ENCODE measurements around the gene NFIX. TPM values are rescaled to one million over a fixed set of nuclear protein-coding genes. Genes with fewer than 3 reads are reported as not detected.

NFIX gene
- total RNA-seq, 1 donor from 2014 or later, result 5.8 TPM

- H3K4me3 ChIP-seq (ENCODE audit: low read depth, low read length), result no peak overlapping the region
- TF ChIP-seq CTCF (IDR thresholded peaks at IDR 0.05; ENCODE audit: insufficient read depth, low read length, severe bottlenecking), result no peak
- DNase-seq (ENCODE audit: low read depth), result no peak
- peak; percentile 18 for FAIRE-seq
- no peaks in the 10 kb centered on the region for H3K27me3 ChIP-seq (ENCODE audit: control insufficient read depth, insufficient read depth, low read length)
- no peaks in the 10 kb centered on the region for H3K36me3 ChIP-seq (ENCODE audit: control insufficient read depth, insufficient read depth, low read length)
Observed at GRCh38 chr19:13062317-13062716, 67.0 kb downstream of the NFIX start.

DNA sequence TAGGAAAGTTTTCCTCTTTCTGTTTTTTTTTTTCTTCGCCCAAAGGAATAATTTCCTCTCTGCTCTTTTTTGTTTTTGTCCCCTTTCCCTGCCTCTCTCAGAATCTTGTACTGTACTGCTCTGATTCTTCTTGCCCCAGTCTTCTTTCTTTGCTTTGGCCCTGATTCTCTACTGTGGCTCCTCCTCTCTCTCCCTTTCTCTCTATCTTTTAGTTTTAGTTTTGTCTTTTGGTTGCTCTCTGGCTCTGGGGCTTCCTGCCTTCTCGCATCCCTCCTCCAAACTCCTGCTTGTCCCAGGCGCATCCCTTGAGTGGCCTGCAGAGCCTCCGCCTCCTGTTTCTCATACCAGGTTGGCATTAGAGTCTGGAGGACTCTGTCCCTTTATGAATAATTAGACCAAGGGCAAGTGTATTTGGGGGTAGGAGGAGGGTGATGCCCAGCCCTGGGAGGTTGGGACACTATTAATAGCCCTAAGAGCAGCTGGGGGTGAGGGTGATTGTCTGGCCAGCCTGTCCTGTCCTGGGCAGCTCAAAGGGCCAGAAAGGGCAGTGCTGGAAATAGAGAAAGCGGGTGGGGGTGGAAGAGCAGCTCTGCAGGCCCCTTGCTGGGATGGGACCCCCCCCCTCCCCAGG is 68.3 kb downstream of the NFIX start:
- no peak overlapping the region for H3K4me3 ChIP-seq (ENCODE audit: low read depth, low read length)
- no peak for TF ChIP-seq CTCF (IDR thresholded peaks at IDR 0.05; ENCODE audit: insufficient read depth, low read length, severe bottlenecking)
- FAIRE-seq, result no peak
- no peaks in the 10 kb centered on the region for H3K36me3 ChIP-seq (ENCODE audit: control insufficient read depth, insufficient read depth, low read length)
- no peak for DNase-seq (ENCODE audit: low read depth)
- H3K27me3 ChIP-seq (ENCODE audit: control insufficient read depth, insufficient read depth, low read length), result no peaks in the 10 kb centered on the region

GRCh38 chr19:13064092-13064489 is 68.8 kb downstream of the NFIX start:
- Histone ChIP-seq H3K36me3 (ENCODE audit: control insufficient read depth, insufficient read depth, low read length) (no peaks in the 10 kb centered on the region), H3K27me3 (ENCODE audit: control insufficient read depth, insufficient read depth, low read length) (no peaks in the 10 kb centered on the region), H3K4me3 (ENCODE audit: low read depth, low read length) (no peak overlapping the region)
- FAIRE-seq (no peak), DNase-seq (ENCODE audit: low read depth) (no peak)
- TF ChIP-seq CTCF (IDR thresholded peaks at IDR 0.05; ENCODE audit: insufficient read depth, low read length, severe bottlenecking), result no peak

DNA sequence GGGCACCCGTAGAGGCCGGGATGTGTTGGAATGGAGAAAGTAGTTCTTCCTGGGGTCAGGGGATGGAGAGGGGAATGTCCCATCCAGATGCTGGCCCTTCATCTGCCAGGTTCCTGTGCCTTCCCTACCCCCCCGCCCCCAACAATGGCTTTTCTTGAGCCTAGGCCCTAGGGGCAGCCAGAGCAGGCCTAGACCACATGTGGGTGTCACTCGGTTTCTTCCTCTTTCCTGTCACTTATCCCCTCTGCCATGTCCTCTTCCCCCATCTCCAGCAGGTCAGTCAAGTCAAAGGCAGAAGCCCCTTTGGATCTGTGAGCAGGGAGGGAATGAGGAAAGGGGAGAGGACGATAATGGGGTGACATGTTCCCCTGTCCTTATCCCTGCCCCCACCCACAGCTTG is 71.0 kb downstream of the NFIX start:
- peak; percentile 7 for FAIRE-seq
- no peaks in the 10 kb centered on the region for H3K27me3 ChIP-seq (ENCODE audit: control insufficient read depth, insufficient read depth, low read length)
- H3K36me3 ChIP-seq (ENCODE audit: control insufficient read depth, insufficient read depth, low read length), result no peaks in the 10 kb centered on the region
- DNase-seq (ENCODE audit: low read depth), result no peak
- no peak for TF ChIP-seq CTCF (IDR thresholded peaks at IDR 0.05; ENCODE audit: insufficient read depth, low read length, severe bottlenecking)
- no peak overlapping the region for H3K4me3 ChIP-seq (ENCODE audit: low read depth, low read length)

DNA sequence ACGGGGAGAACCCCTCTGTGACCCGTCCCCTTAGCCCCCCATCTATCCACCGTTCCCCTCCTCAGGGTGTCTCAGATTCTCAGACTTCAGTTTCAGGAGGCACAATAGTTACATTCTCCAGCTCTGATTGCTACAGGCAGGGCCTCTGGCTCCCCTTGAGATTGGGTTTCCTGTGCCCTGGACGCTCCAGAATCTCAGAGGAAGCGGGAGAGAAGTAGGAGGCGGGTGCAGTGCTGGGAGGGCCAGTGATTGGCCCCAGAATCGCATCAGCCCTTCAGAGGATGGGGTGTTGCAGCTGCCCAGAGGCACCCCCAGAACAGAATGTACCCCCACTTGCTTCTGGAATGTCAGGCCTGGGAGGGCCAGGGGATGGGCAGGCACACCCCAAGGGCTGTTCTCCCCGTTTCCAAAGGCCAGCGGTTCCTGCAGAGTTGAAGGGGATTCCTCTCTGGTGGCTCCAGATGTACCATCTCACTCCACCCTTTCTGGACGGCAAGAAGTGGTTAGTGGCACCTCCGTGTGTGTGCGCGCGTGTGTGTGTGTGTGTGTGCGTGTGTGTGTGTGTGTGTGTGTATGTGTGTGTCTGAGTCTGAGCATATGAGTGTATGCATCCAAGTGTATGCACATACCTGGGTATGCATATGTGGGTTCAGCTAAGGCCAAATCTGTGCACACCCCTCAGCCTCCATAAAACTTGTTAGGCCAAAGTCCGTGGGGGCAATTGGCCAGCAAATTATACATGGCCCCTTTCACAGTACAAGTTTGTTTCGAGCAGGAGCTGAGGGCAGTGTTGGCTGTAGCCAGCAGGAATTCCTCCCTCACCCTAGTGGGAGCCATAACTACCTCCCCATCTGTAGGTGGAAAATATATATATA is 71.9 kb downstream of the NFIX start:
- FAIRE-seq (no peak), DNase-seq (ENCODE audit: low read depth) (no peak)
- Histone ChIP-seq H3K36me3 (ENCODE audit: control insufficient read depth, insufficient read depth, low read length) (no peaks in the 10 kb centered on the region), H3K27me3 (ENCODE audit: control insufficient read depth, insufficient read depth, low read length) (no peaks in the 10 kb centered on the region), H3K4me3 (ENCODE audit: low read depth, low read length) (no peak overlapping the region)
- no peak for TF ChIP-seq CTCF (IDR thresholded peaks at IDR 0.05; ENCODE audit: insufficient read depth, low read length, severe bottlenecking)

Measured in bronchial epithelial cell (primary cell).